Ishikawa (cell line): Measurements from ENCODE around the gene POP4.

Experiments used
- EP300 ChIP-seq: IDR thresholded peaks from 2 replicates; pipeline ENCODE4 v1.6.1; 2012; ENCODE audit warnings: borderline replicate concordance
- MAX ChIP-seq: IDR thresholded peaks from 2 replicates; pipeline ENCODE4 v1.6.1; 2012
- TAF1 ChIP-seq: IDR thresholded peaks from 2 replicates; pipeline ENCODE4 v1.6.1; 2012; ENCODE audit warnings: low read depth, mild to moderate bottlenecking
- TCF12 ChIP-seq: IDR thresholded peaks from 2 replicates; pipeline ENCODE4 v1.6.1; 2012; ENCODE audit warnings: low read depth
- USF1 ChIP-seq: IDR thresholded peaks from 2 replicates; pipeline ENCODE4 v1.6.1; 2012

DNA sequence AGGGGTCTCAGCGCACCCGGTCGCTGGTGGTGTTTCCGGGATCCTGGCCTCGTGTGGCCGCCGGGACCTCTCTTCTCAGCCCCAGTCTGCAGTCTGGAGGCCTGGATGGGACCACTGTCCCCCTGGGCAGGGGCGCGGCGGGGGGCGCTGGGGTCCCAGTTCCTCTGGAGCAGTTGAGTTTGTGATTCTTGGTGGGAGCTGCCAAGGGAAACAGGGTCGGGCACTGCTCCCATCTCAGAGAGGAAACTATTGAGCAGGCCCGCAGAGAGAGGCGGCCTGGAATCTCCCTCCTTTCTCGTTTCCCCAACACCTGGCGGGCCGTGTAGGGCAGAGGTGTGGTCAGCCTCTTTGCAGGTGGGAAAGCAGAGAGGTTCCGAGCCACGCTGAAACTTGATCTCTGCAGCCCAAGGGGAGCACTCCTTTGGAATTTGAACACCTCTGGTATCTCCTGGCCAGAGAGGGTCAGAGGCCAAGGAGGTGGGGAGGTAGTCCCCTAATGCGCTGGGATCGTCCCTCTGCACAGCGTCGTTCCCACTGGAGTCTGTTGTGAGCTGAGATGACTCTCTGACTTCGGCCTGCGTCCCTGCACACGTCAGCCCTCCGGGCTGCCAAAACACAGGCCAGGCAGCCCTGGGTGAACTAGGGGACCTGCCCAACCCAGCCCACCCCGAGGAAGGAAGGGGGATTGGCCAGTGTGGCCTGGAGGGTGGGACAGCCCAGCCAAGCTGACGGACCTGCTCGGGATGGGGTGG, 59.9 kb downstream of the POP4 start:
- TF ChIP-seq USF1 (no peak), EP300 (no peak), MAX (peak; percentile 67; the same call in 1 of the 2 replicates), TCF12 (0 out of 2 replicates have a peak, but pooled peaks have one; percentile 7), TAF1 (no peak)
